WTC11 (cell line): Measurements from ENCODE around the gene GRAP2.

Source experiments
- CTCF ChIP-seq: fragments of 200-600 bp; IDR thresholded peaks from 2 replicates; pipeline ENCODE4 v1.8.0; 2022; ENCODE audit warnings: antibody characterized with exemption
- NR3C1 ChIP-seq: sonication (generic); formaldehyde crosslinking; conservative IDR thresholded peaks from 2 replicates; pipeline ENCODE4 v1.8.1; 2023; ENCODE audit warnings: low read depth, mild to moderate bottlenecking, missing genetic modification reagents
- STAT6 ChIP-seq: sonication (generic); formaldehyde crosslinking; conservative IDR thresholded peaks from 2 replicates; pipeline ENCODE4 v1.8.1; 2023; ENCODE audit warnings: mild to moderate bottlenecking, low read depth, missing genetic modification reagents, moderate library complexity
- TEAD4 ChIP-seq: sonication (generic); formaldehyde crosslinking; IDR thresholded peaks from 2 replicates; pipeline ENCODE4 v1.8.0; 2022; ENCODE audit warnings: mild to moderate bottlenecking, missing genetic modification reagents
- ZNF121 ChIP-seq: sonication (generic); formaldehyde crosslinking; IDR thresholded peaks from 2 replicates; pipeline ENCODE4 v1.8.0; 2023; ENCODE audit warnings: missing genetic modification reagents

- TF ChIP-seq NR3C1 (CRISPR knock-in tag) (no peak), CTCF (no peak), ZNF121 (no peak), TEAD4 (no peak), STAT6 (CRISPR knock-in tag) (no peak)
Observed at GRCh38 chr22:39851606-39852315, 49.1 kb upstream of the GRAP2 start.
